HG03139 (cell line): ENCODE data around the gene CHAC1.

Experiments
- ATAC-seq: cut with Tn5 transposase; IDR thresholded peaks from one replicate; pipeline ENCODE4 v1.9.1; 2021; ENCODE audit not compliant: unreplicated experiment

Gene CHAC1

GRCh38 chr15:40952901-40953712 is at the start of gene CHAC1:
Gene CHAC1, plus strand, starts transcription at chr15:40953471. Its CDS starts 113 bp downstream, at chr15:40953584.
- peak; percentile 76 for ATAC-seq

GRCh38 chr15:40904552-40905201 is 48.6 kb upstream of the CHAC1 start:
- no peak for ATAC-seq

GRCh38 chr15:40906091-40906990 is 46.9 kb upstream of the CHAC1 start:
- peak; percentile 59 for ATAC-seq

GRCh38 chr15:40906991-40907802 is 46.1 kb upstream of the CHAC1 start:
- no peak for ATAC-seq

- no peak for ATAC-seq
These were observed 45.2 kb upstream of the CHAC1 start for GRCh38 chr15:40908095-40908494.

- ATAC-seq: no peak
These were observed 43.3 kb upstream of the CHAC1 start for GRCh38 chr15:40909662-40910630.

GRCh38 chr15:40911141-40911540 is 42.1 kb upstream of the CHAC1 start:
- no peak for ATAC-seq

- ATAC-seq: no peak
These were observed 41.6 kb upstream of the CHAC1 start for GRCh38 chr15:40911693-40912092.

- ATAC-seq: no peak
These were observed 40.8 kb upstream of the CHAC1 start for GRCh38 chr15:40912478-40912877.

- ATAC-seq: no peak
These were observed 39.3 kb upstream of the CHAC1 start for GRCh38 chr15:40914013-40914412.

GRCh38 chr15:40914486-40914885 is 38.8 kb upstream of the CHAC1 start:
- no peak for ATAC-seq

- ATAC-seq: no peak
These were observed 38.1 kb upstream of the CHAC1 start for GRCh38 chr15:40915116-40915661.

- ATAC-seq: no peak
These were observed 37.6 kb upstream of the CHAC1 start for GRCh38 chr15:40915679-40916078.

GRCh38 chr15:40917585-40917984 is 35.7 kb upstream of the CHAC1 start:
- ATAC-seq: no peak

GRCh38 chr15:40918146-40918798 is 35.0 kb upstream of the CHAC1 start:
- no peak for ATAC-seq

- no peak for ATAC-seq
These were observed 34.4 kb upstream of the CHAC1 start for GRCh38 chr15:40918799-40919392.

- no peak for ATAC-seq
These were observed 31.2 kb upstream of the CHAC1 start for GRCh38 chr15:40921949-40922607.

- no peak for ATAC-seq
These were observed 30.7 kb upstream of the CHAC1 start for GRCh38 chr15:40922608-40923005.
